Astrocyte of the cerebellum (primary cell): Measurements from ENCODE around the gene RASL12.
"Not testable (repeated sequence)": the region's sequence is repeated elsewhere in the genome, so short reads cannot be mapped to it uniquely, and the experiment has no call there.

Experiments used
- DNase-seq: peaks from one replicate; pipeline ENCODE4 v3.0.0-alpha.2; 2011; ENCODE audit warnings: low read depth
- H3K4me3 ChIP-seq: 2 replicates; pipeline ENCODE4 v1.5.1; 2011; ENCODE audit warnings: mild to moderate bottlenecking, low read depth, low read length, moderate library complexity
- in situ Hi-C: cut with HindIII; loops from 2 replicates; pipeline ENCODE4 v1.10.0; 2017; ENCODE audit warnings: low sequenced_read_pairs
- TF ChIP-seq, protein P1 (sequence below): IDR thresholded peaks from 2 replicates; pipeline ENCODE4 v1.5.1; 2012; ENCODE audit warnings: low read length, low read depth, moderate library complexity, mild to moderate bottlenecking; ENCODE audit errors: missing control alignments

The RASL12 gene

DNA sequence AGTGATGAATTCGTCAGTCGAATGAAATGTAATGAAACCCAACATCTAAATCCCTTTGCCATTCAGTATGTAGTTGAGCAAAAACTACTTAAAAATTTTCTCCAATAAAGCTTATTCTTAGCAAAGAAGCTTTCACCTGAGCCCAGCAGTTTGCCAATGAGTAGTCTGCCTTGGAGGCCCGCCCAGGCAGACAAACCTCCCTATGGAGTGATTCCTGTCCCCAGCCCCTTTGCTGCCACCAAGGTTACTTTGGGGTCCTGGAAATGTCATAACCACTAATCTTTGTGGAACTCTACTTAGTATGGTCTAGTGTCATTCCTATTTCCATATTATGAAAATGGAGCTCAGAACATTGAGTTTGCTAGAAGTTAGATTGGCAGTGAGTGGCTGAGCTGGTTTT is 35.1 kb upstream of the RASL12 start:
- no peak for DNase-seq
- in situ Hi-C loops: loop anchor here (5.0 kb wide), 1 partner anchor 59 kb away; no protein-coding TSS in a partner anchor
- no peak overlapping the region for H3K4me3 ChIP-seq
- TF ChIP-seq, protein P1, sequence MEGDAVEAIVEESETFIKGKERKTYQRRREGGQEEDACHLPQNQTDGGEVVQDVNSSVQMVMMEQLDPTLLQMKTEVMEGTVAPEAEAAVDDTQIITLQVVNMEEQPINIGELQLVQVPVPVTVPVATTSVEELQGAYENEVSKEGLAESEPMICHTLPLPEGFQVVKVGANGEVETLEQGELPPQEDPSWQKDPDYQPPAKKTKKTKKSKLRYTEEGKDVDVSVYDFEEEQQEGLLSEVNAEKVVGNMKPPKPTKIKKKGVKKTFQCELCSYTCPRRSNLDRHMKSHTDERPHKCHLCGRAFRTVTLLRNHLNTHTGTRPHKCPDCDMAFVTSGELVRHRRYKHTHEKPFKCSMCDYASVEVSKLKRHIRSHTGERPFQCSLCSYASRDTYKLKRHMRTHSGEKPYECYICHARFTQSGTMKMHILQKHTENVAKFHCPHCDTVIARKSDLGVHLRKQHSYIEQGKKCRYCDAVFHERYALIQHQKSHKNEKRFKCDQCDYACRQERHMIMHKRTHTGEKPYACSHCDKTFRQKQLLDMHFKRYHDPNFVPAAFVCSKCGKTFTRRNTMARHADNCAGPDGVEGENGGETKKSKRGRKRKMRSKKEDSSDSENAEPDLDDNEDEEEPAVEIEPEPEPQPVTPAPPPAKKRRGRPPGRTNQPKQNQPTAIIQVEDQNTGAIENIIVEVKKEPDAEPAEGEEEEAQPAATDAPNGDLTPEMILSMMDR: no peak

DNA sequence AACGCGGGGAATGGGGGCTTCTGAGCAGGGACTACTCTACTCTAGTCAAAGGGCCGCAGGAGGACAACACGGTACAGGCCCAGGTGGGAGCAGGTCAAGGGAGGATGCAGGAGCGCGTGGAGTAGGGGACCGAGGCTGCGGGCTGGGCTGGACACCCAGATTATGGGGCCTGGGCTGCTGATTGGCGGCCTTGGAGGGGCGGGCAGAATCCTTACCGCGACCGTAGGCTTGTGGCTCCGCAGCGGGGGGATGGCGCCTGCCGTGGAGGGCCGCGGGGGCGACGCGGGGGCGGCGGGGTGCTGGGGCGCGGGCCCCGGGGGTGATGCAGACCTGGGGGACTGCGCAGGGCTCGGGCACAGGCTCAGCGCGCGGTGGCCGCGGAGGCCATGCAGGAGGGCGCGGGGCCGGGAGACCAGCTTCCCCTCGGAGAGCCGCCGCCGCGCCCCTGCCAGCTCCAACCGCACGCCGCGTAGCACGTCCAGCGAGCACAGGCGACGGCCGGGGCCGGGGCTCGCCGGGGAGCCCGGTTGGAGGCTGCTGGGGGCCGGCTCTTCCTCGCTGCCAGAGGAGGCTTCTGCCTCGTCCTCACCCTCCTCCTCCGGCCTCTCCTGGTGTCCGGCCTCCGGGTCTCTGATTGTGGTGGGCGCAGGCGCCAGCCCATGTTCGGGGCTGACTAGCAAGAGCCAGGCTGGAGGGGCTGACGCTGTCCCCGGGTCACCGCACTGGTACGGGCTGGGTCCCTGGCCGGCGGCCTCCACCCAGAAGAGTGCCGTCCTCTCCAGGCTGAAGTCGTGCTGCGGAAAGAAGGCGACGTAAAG is 34.3 kb upstream of the RASL12 start:
- in situ Hi-C loops: loop anchor here (5.0 kb wide), 1 partner anchor 60 kb away; no protein-coding TSS in a partner anchor
- DNase-seq: no peak
- TF ChIP-seq, protein P1: no peak
- no peak overlapping the region for H3K4me3 ChIP-seq

DNA sequence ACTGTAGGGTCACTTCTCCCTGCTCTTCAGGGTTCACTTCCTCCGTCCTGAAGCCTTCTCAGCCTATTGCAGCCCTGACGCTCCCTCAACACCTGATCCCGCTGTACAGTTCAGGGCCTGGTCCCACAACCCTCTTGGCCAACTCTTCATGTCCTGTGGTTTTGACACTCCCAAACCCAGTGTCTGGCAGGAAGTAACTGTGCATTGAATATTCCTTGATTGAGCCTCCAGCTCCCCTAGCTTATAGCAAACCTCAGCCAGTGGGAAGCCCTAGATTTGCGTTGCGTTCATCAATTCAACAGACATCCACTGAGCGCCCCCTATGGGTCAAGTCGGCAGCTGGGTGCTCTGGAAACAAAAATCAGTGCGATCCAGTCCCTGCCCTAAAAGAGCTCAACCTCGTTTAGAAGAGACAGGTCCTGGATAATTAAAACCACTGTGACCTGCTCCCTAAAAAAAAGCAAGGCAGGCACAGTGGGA is 33.7 kb upstream of the RASL12 start:
- DNase-seq: peak; percentile 51
- TF ChIP-seq, protein P1: peak; percentile 91
- no peak overlapping the region for H3K4me3 ChIP-seq
- in situ Hi-C loops: loop anchor here (5.0 kb wide), 1 partner anchor 61 kb away; no protein-coding TSS in a partner anchor

DNA sequence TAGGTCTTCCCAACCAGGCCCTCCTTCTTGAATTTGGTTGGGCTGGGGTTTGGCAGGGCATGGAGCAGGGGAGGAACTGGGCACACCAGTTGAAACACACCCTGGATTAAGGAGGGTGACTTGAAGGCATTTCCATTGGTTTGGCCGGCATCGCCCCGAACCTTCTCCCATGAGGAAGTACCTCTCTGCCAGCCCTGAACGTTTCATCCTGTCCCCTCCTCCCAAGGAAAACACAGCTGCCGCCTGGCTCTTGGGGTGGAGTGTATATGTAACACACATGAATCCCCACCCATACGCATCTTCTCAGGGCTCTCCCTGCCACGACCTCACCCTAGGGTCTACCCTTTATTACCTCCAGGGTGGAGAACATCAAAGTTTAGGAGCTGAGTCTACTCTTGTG is 32.7 kb upstream of the RASL12 start:
- in situ Hi-C loops: loop anchor here (5.0 kb wide), 1 partner anchor 62 kb away; no protein-coding TSS in a partner anchor

DNA sequence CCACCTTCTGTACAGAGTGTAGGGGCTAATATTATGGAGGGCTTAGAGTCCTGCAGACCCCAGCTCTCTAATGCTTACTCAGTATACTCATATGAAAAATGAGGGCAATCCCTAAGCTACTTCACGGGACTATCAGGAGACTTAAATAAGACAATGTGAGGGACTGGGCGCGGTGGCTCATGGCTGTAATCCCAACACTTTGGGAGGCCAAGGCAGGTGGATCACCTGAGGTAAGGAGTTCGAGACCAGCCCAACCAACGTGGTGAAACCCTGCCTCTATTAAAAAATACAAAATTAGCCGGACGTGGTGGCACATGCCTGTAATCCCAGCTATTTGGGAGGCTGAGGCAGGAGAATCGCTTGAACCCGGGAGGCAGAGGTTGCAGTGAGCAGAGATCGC is 32.0 kb upstream of the RASL12 start:
- not testable (repeated sequence) for DNase-seq
- in situ Hi-C loops: loop anchor here (5.0 kb wide), 1 partner anchor 62 kb away; no protein-coding TSS in a partner anchor

More for the DNA sequence above, 32.7 kb upstream of the RASL12 start:
- no peak for DNase-seq
- H3K4me3 ChIP-seq: no peak overlapping the region
- TF ChIP-seq, protein P1: no peak

DNA sequence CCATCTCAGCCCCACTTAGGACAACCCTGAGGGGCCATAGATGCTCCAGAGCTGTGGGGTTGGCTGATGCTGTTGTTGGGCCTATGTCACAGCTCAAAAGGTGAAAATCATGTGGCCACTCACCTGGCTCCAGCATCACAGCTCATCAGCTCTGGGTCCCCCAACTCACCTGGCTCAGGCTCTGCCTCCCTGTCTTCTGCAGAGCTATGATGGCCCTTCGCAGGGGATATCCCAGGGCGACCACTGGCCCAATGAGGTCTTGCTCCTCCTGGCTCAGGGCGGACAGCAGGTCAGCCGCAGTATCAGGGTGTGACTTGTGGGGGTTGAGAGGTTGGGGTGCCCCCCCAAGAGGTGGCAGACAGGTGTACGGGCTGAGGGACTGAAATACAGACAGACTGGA is 31.5 kb upstream of the RASL12 start:
- H3K4me3 ChIP-seq: no peak overlapping the region
- TF ChIP-seq, protein P1: no peak
- no peak for DNase-seq

More for the DNA sequence above, 32.0 kb upstream of the RASL12 start:
- not testable (repeated sequence) for H3K4me3 ChIP-seq

More for the DNA sequence above, 31.5 kb upstream of the RASL12 start:
- in situ Hi-C loops: no loop called here
